Hippocampal formation (tissue), 2 donors: ENCODE measurements around the gene POLR2J.
"Not testable (repeated sequence)": the region's sequence is repeated elsewhere in the genome, so short reads cannot be mapped to it uniquely, and the experiment has no call there.

ENCODE experiments used
- DNase-seq, 2 donors: peaks; one replicate each; lab custom pipeline; 2025; lab: John Stamatoyannopoulos, UW

The POLR2J gene

DNA sequence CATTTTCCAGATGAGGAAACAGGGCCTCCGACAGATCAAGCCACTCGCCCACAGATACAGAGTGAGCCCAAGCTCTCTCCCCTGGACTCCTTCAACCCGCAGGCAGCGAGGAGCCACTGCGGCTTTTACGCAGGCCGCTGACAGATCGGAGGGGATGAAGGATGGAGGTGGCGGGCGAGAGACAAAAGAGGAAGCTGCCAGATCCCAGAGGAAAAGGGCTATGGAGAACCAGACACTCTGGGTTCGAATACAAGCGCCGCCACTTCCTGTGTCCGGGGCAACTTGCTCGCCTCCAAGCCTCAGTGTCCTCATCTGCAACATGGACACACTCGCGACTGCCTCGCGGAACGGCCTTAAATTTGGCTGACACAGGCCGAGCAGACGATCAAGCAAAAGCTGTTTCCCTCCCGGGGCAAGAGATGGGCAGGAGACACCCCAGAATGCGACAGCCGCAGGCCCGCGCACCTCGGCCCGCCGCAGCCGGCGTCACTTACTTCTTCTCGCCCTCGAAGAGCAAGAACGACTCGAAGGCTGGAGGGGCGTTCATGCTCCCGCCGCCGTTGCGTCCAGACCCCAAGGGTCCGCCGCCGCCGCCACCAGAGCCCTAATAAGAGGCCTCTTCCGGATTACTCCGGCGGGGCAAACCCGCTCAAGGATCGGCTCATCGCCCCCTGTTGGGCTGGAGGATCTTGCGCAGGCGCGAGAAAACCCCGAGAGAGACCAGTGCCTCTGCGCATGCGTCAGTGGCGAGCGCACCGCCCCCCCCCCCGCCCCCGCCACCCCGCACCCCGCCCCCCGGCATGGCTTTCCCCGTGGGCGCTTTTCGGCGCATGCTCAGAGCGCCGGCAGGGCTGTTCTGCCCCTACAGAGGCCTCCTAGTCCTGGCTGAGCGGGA lies at the start of gene POLR2J:
POLR2J (minus strand) TSS at position 609 of the 895 bp plus-strand sequence; CDS start at position 547, 62 bp downstream.
- DNase-seq: not testable (repeated sequence)

DNA sequence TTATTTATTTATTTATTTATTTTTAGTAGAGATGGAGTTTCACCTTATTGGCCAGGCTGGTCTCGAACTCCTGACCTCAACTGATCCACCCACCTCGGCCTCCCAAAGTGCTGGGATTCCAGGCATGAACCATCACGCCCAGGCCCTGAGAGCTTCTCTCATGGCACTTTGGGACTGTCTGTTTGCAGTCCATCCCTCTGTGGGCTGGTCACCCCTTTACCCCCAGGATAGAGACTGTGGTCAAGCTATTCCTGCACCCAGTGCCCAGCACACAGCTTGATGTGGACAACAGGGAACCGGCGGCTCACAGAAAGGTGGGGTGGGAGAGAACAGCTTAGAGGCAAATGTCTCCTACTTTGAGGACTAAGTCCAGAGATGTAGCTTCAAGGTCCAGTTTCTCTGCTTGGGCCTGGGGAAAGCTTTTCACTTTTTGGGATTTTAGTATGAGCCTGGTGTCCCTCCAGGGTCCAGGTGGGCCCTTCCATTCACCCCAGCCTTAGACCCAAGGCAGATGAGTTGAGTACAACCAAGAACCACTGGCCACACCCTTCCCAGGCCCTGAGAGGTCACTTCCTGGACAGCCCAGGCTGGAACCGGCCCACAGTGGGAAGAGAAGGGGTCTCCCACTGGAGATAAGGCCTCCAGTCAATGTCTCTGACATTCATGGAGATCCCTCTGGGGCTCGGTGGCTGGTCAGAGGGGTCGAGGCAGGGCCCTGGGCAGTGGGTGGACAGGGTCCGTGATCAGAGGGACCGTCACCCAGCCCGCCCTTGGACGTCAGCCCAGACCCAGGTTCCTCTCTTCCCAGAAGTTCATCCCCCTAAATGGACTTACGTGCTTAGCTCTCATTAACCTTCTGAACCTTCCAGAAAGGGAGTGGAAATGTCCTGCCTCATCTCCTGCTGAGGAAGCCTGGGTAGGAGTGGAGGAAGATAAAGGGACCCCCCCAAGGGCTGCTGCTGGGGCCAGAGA lies 49.4 kb upstream of the POLR2J start:
- not testable (repeated sequence) for DNase-seq

DNA sequence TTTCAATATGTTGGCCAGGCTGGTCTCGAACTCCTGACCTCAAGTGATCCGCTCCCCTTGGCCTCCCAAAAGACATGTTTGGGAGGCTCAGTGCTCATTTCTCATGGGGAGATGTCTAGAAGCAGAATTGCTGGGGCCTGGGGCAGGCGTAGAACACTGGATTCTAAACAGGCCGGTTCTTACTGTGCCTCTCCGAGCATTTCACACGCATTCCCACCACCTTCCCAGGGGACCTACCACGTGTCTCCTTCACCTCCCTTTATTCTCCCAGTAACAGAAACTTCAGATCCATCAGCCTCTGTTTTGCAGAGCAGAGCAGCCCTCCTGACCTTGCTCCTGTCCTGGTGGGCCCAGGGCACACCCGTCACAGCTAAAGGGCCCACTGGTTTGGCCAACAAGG lies 48.5 kb upstream of the POLR2J start:
- DNase-seq: not testable (repeated sequence)

DNA sequence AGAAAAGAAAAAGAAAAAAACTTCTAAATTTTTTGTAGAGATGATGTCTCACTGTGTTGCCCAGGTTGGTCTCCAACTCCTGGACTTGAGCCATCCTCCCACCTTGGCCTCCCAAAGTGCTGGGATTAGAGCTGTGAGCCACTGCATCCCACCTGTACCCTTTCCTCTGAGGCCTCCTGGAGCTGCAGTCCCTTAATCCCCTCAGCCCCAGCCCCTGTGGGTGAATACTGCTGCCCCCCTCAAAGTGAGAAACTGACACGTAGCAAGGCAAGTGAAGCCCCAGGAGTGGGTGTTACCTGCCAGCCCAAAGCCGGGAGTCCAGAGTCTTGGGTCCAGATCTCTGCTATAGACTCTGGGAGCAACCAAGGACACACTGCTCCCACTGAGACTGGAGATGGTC lies 46.1 kb upstream of the POLR2J start:
- DNase-seq: not testable (repeated sequence)

DNA sequence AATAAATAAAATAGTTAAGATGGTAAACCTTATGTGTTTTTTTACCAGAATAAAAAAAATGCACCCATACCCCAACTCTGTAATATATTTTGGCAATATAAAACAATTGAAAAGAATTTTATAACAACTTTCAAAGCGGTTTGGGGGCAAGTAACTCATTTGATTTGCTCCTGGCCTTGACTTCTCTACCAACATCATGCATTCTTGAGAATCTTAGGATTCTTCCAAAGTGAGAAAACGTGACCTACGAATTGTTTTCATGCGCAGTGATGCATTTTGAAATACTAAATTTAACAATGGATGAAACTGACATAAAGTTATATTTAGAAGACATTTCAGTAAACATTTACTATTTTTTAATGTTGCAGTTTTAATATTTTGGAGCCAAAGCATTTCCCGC lies 42.1 kb upstream of the POLR2J start:
- DNase-seq: not testable (repeated sequence)

DNA sequence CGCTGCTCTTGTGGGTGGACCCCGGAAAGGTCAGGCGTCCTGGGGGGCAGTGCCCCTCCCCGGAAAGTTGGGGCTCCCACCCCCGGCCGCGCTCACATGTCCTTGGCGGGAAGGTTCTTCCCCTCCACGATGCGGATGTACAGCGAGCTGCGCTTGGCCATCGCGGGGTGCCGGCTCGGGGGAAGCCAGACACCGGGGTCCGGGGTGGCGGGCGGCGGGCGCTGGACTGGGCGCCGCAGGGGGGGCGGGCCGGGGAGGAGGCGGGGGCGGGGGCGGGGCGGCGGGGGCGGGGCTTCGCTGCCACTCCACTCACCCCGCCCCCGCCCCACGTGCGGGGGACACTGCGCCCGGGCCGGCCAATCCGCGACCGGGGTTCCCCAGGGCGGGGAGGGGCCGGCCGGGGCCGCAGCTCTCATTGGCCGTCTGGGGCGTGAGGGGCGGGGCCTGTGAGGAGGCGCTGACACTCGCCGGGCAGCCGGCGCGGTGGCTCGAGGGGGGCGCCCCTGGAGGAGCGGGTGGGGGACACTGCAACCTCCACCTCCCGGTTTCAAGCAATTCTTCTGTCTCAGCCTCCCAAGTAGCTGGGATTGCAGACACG lies 38.9 kb upstream of the POLR2J start, which contains the start of gene RASA4B:
RASA4B (minus strand) TSS at position 228 of the 598 bp plus-strand sequence; CDS start at position 161, 67 bp downstream.
- DNase-seq: not testable (repeated sequence)

DNA sequence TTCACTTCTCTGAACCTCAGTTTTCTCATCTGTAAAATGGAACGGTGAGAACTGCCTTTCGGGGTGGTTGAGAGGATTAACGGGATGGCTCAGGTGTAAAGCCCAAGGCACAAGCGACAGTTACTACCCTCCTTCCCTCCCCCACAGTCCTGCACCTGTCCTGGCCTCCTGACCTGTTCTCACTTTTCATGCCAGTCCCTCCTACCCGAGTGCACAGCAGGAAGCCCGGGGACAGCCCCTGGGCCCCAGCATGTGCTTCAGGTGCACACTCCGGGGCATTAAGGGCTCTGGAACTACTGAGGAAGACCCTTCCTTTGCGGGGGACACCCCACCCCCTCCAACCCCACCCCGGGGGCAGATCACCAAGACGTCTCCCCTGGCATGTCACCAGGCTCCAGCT lies 38.2 kb upstream of the POLR2J start:
- DNase-seq: not testable (repeated sequence)

DNA sequence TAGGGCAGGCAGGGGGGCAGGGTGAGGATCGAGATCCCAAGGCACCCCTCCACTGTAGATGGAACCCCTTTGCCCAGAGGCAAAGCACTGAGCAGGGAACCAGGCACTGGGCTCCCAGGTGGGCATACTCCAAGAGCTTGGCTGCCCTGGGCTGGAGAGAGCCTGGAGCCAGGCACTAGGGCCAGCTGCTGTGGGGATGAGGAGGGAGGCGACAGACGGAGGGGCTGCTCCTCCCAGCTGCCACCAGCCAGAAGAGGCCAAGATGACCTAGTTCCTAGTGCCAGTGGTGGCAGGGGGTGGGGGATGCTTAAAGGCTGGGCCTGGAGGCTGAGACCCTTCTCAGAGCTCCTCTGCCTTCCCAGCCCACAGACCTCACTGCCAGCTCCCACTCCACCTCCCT lies 37.2 kb upstream of the POLR2J start:
- not testable (repeated sequence) for DNase-seq

DNA sequence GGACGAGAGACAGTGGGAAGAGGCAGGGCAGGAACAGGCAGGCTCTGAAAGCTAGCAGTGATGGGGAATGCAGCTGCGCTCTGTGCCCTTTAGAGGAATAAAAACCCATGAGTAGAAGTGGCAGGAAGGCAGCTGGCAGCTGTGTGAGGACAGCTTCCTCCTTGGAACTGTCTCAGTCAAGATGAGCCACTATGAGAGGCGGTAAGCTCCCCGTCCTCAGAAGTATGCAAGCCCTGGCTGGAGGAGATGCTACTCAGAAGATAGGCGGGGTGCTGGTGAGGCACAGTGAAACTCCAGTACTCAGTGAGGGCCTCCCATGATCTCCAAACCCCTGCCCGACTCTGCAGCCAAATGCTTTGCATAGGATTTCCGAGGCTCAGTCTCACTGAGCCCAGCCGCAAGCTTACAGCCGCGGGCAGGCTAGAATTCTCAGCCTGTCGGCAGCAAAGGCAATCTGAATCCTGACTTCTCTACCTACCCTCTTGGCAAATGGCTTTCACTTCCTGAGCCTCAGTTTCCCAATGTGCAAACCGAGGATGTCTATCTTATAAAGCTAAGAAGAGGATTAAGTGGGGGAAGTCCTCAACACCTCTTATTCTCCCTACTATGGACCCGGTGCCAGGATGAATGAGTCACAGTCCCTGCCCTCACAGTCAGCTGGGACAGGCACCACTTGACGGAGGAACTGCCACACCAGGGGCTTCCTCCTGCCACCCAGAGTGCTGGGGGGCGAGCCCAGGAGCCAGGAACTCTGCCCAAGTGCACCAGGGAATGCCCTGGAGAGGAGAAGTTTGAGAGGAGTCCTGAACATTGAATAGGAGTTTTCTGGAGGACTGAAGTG lies 36.4 kb upstream of the POLR2J start:
- DNase-seq: not testable (repeated sequence)

DNA sequence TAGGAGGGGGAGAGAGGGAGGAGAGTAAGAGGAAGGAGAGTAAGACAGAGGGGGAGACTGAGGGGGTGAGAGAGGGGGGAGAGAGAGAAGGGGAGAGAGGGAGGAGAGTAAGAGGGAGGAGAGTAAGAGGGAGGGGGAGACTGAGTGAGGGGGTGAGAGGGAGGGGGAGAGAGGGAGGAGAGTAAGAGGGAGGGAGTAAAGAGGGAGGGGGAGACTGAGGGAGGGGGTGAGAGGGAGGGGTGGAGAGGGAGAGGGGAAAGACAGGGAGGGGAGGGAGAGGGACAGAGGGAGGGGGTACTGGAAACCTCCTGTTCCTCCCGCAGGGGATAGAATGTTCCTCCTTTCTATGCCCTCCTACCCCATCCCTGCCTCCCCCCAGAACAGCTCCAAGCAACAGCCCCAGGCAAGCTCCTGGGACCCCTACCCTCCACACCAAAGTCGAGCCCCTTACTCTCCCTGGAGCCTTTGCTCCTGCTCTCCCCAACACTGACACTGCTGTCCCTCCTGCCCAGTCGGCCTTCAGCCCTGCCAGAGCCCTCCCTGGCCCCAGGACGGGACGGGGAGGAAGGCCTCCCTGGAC lies 34.0 kb upstream of the POLR2J start:
- DNase-seq: not testable (repeated sequence)

DNA sequence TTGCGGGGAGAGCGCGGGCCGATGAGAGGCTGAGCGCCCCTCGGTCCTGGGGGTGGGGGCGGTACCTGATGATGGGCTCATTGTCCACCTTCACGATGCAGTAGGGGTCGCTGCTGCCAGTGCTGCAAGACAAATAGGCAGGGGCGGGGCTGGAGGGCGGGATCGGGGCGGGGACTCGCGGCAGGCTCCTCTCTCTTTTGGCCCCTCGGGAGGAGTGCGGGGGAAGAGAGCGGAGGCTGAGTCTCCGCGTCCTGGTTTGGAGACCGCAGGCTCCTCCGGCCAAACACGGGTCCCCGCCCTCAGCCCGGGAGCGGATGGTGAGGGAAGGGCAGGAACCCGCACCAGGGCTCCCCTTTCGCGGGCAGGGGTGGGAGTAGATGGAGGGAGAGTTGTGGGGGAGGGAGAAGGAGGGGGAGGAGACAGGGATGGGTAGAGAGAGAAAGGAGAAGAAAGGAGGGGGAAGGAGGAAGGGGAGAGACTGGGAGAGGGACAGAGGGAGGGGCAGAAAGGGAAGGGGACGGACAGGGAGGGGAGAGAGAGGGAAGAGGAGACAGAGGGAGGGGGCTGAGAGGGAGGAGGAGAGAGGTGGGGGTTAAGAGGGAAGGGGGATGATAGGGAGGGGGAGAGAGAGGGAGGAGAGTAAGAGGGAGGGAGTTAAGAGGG lies 33.3 kb upstream of the POLR2J start:
- not testable (repeated sequence) for DNase-seq

DNA sequence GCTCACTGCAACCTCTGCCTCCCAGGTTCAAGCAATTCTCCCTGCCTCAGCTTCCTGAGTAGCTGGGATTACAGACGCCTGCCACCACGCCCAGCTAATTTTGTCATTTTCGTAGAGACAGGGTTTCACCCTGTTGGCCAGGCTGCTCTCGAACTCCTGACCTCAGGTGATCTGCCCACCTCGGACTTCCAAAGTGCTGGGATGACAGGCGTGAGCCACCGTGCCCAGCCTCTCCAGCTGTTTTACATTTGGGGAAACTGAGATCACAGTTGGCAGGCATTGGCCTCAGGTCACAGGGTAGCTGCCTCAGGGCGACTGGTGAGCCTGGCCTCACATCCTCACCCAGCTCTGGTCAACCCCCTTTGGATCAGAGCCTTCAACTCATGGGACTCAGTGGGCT lies 31.9 kb upstream of the POLR2J start:
- DNase-seq: not testable (repeated sequence)

DNA sequence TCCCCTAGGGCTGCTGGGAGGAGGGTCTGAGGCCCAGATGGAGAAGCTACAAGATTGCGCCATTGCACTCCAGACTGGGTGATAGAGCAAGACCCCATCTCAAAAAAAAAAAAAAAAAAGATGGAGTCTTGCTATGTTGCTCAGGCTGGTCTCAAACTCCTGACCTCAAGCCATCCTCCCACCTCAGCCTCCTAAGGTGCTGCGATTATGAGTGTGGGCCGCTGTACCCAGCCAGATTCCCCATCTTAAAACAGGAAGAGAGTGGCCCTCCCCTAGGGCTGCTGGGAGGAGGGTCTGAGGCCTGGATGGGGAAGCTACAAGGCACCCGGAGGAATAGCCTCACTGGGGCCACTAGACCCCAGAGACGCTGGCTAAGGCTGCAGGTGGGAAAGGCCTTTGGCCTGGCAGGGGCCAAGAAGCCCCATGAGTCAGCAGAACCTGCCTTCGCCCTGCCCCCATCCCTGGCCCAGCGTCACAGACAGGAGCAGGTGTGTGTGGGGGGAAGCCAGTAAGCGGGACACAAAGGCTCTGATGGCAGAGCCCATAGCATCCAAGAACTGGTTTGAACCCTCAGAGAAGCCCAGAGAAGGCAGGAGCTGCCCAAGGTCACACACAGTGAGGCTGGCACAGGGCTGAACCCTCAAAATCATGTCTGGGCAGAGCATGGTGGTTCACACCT lies 28.8 kb upstream of the POLR2J start:
- not testable (repeated sequence) for DNase-seq

DNA sequence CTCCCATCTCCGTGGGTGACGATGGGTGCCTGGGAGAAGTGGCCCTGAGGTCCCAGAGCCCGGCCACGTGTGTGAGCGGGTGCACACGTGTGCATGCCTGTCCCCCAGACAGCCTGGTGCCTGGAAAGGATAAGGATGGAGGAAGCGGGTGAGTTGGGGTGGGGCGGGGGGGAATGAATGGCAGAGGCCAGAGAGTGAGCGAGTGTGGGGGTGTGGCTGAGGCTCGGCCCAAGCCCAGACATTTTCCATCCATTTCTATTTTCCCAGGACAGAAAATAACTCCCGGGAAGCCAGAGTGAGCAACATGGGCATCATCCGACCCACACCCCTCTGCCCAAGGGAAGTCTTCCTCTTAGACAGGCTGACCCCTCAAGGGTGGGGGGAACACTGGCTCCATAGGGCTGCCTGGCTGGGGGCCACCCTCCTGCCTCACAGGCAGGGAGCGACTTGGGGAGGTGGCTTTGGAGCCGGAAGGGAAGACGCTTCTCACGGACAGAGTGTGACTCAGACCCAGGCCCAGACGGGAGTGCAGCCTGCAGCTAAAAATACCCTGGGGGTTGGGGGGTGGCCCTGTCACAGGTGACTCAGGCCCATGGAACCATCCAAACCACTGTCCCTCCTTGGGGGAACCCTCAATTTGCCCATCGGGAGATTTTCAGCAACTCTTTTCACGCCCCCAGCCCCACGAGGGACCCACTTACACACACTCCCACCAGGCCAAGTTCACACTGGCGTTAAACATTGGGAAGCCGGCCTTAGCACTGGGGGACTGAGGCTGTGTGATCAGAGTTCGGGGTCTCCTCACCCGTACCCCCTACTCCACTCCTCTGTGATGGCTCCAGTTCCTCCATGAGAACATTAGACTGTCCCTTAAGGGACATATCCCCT lies 26.8 kb upstream of the POLR2J start:
- DNase-seq: not testable (repeated sequence)

DNA sequence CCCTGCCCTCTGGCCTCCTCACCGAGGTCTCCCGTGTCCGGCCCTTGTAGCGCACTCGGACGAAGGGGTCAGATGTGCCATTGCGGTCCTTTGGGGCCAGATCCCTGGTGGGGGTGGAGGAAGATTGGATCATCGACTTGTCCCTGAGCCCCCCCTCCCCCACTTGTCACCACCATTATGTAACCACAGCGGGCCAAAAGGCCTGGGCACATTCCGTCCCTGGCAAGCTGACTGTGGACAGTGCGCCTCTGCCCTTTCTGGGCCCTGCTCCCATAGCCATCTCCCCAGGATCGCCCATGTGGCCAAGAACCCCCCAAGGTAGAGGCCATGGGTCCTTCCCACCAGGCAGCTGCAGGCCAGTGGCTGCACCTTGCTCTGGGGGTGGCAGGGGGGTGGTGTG lies 24.4 kb upstream of the POLR2J start:
- DNase-seq: not testable (repeated sequence)

DNA sequence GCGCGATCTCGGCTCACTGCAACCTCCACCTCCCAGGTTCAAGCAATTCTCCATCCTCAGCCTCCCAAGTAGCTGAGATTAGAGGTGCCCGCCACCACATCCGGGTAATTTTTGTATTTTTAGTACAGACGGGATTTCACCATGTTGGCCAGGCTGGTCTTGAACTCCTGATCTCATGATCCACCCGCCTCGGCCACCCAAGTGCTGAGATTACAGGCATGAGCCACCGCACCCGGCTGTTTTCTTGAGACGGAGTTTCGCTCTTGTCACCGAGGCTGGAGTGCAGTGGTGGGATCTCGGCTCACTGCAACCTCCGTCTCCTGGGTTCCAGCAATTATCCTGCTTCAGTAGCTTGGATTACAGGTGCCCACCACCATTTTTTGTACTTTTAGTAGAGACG lies 19.6 kb upstream of the POLR2J start:
- DNase-seq: not testable (repeated sequence)

DNA sequence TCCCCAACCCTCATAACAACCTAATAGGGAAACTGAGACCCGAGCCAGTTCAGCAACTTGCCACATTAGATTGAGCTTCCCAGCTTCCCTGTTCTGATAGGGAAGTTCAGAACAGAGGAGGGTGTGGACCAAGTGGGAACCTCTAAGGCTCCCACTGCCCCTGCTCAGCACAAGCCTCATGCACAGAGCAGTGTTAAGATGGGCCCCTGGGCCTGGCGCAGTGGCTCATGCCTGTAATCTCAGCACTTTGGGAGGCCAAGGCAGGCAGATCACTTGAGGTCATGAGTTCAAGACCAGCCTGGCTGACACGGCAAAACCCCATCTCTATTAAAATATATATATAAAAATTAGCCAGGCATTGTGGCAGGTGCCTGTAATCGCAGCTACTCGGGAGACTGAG lies 18.6 kb upstream of the POLR2J start:
- DNase-seq: not testable (repeated sequence)

DNA sequence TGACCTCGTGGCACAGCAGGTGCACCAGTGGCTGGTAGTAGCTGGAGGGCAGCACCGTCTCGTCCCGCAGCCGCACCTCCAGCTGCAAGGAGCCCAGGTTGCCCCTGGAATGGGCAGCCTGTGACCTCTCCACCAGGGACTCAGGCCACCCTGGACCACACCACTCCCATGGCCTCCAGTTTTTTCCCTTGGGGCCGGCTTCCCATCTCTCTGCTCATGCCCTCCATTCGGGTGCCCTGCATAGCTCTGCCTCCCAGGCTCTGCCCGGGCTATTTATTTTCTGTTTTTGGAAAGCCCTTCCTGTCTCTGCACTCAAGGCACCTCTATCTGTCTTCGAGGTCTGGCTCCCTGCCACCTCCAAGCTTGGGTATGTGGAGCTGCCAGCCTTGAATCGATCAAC lies 18.1 kb upstream of the POLR2J start:
- not testable (repeated sequence) for DNase-seq
